NK-92 treated with Interleukin-12 subunit alpha and Interleukin-12 subunit beta, amount 100 ng/mL, for 24 hours (cell line): ENCODE results near the gene IGLL5.
"Not testable (repeated sequence)": the region's sequence is repeated elsewhere in the genome, so short reads cannot be mapped to it uniquely, and the experiment has no call there.

Experiments
- DNase-seq: peaks from one replicate; lab custom pipeline; 2025; lab: John Stamatoyannopoulos, UW

Gene IGLL5

DNA sequence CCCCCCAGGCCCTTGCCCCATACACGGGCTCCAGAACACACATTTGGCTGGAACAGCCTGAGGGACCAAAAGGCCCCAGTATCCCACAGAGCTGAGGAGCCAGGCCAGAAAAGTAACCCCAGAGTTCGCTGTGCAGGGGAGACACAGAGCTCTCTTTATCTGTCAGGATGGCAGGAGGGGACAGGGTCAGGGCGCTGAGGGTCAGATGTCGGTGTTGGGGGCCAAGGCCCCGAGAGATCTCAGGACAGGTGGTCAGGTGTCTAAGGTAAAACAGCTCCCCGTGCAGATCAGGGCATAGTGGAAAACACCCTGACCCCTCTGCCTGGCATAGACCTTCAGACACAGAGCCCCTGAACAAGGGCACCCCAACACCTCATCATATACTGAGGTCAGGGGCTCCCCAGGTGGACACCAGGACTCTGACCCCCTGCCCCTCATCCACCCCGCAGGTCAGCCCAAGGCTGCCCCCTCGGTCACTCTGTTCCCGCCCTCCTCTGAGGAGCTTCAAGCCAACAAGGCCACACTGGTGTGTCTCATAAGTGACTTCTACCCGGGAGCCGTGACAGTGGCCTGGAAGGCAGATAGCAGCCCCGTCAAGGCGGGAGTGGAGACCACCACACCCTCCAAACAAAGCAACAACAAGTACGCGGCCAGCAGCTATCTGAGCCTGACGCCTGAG, 13.1 kb downstream of the IGLL5 start:
- DNase-seq, result not testable (repeated sequence)

DNA sequence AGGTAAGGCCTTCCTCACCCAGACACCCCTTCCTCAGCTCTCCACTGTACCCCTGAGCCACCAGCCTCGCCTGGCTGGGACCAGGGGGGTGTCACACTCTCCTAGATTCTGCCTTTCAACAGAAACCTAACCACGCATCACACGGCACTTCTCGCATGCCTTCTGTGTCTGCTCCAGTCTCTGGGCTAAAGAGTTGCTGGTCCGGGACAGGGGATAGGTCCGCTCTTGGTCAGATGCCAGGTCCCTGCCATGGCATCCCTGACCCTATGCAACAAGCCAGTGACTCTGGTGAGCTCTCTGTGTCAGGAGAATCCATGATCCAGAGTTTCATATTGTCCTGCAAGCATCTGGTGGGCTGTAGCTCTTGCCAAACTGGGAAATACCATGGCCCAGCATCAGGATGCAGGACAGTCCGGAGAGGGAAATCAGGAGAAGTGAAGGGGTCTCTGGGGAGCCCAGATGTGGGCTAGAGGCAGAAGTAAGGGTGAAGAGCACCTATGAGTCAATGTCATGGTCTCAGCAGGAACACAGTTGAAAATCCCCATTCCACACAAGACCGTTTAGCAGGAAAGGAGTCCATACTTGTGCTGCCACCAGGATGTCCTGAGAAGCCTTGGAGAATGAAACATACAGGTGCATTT, 14.1 kb downstream of the IGLL5 start:
- DNase-seq, result no peak

DNA sequence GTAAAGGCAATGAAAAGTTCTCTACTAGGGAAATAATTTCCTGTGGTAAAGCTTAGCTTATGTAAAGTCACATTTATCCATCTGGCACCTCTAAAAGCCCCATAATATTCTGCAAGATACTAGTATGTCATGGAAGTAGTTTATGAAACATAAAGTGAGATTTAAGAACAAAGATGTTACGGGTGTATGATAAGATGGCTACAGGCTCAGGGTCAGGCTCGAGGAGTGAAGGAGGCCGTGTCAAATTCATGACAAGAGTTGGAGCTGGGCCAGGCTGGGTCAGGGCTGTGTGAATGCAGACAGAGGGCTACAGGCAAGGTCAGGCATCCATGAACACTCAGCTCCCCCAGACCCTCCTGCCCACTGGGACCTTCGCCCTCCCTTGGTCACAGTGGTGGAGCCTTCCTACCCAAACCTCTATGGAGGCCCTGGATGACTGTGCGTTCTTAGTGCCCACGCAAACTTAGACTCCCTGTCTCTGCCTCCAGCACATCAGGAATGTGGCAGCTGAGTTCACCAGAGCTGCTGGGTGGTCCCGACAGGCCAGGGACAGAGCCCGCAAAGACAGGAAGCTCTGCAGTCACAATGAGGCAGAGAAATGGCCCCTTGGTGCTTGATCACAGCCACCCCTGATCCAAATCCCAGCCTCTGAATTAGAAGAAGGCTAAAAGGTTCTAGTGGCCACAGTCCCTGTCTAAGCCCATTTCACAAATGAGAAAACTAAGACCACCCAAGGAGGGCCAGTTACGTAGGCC, 14.8 kb downstream of the IGLL5 start:
- no peak for DNase-seq

DNA sequence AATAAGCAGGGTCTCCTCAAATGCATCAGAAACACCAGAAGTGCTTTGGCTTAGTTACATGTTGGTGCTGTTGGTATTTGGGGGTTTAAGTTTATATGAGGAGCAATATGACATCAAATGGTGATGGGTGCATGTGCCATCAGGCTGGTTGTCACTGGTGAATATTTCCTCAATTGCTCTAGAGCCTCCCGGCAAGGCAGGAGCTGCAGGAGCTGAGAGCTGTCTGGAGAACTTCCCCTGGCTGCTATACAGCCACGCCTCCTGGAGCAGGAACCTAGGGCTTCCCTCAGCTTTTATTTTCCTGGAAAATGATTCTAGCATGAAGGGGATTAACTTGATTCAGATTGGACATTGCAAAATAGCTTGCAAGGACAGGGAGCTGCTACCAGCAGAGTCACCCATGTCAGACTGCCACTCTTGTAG, 15.8 kb downstream of the IGLL5 start:
- DNase-seq, result no peak

DNA sequence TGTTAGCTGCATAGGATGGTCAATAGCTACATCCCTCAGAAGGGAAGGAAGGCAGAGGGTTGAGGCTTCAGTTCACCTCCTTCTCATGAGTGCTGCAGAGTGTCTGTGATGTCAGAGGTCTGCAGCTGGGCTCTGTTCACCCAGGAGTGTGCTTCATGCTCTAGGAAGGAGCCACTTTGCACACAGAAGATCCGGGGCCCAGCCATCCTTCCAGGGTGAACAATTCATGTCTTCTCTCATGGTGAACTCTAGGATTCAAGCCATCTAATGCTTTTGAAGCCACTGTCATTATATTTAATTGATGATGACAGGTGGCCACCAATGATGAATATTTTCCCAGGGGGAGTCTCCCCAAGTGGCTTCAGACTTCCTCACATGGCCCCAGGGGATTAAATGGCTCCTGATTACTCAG, 16.2 kb downstream of the IGLL5 start:
- DNase-seq, result not testable (repeated sequence)

DNA sequence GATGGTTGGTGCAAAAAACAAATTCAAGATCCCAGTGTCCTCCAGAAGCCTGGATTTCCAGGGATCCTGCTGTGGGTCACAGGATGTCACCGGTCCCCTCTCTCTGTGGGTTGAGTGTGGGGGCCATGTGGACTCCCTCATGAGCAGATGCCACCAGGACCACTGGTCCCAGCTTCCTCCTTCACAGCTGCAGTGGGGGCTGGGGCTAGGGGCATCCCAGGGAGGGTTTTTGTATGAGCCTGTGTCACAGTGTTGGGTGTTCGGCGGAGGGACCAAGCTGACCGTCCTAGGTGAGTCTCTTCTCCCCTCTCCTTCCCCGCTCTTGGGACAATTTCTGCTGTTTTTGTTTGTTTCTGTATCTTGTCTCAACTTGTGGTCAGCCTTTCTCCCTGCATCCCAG, 17.1 kb downstream of the IGLL5 start:
- DNase-seq, result not testable (repeated sequence)

DNA sequence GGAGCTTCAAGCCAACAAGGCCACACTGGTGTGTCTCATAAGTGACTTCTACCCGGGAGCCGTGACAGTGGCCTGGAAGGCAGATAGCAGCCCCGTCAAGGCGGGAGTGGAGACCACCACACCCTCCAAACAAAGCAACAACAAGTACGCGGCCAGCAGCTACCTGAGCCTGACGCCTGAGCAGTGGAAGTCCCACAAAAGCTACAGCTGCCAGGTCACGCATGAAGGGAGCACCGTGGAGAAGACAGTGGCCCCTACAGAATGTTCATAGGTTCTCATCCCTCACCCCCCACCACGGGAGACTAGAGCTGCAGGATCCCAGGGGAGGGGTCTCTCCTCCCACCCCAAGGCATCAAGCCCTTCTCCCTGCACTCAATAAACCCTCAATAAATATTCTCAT, 18.8 kb downstream of the IGLL5 start:
- DNase-seq, result not testable (repeated sequence)

DNA sequence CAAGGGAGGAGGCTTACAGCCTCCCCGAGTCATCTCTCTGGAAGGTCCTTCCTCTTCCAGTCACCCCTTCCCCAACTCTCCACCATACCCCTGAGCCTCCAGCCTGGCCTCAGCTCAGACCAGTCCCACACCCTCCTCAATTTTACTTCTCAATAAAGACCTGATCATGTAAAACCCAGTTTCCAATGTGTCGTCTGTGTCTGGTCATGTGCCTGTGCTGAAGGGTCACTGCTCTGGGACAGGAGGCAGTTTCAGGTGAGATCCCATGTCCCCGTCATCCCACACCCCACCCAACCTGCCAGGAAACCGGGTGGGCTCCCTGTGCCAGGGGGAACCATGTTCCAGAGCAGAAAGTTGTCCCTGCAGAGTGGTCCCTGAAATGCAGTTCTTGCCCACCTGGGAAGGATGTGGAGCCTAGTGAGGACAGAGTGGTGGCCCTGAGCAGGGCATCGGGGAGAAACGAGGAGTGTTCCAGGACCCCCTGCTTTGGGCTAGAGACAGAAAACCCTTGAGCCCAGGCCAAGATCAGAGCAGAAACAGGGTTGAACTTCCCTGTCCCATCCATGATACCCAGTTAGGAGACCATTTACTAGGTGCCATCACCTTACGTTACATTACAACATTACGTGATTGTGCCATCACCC, 19.4 kb downstream of the IGLL5 start:
- DNase-seq, result no peak

DNA sequence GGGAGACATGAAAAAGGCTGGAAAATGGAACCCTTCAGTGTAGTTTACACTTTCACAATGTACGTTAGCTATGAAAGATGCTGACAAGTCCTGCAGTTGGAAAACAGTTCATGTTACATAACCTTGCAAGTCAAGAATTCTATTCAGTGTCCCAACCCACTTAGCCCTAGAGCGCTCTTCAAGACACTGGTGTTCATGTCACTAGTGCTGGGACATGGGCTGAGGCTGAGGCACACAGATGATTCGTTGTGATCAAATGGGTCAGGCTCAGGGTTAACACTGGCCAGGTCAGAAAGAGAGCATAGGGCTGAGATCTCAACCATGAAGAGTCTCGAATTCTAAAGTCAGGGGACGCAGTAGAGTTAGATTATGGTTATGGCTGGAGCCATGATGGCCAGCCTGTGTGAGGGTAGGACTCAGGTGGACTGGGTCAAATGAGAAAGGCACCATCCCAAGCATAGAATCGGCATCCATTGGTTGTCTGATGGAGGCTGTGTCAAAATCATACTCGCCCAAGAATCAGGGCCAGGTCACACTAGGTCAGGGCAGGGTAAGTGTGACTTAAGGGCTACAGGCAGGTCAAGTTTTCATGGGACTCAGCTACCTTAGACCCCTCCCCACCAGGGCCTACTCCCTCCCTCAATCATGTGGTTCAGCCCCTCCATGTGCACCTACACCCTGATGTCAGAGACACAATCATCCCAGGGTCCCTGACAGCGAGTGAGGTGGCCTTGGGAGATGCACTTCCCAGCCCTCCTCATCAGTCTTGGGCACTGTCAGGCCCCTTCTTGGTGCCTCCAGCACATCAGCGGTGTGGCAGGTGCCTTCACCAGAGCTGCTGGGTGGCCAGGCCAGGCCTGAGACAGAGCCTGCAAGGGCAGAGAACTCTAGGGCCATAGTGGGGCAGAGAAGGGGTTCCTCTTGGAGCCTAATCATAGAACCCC, 20.2 kb downstream of the IGLL5 start:
- no peak for DNase-seq

- DNase-seq, result no peak
Measured at GRCh38 chr22:22908495-22908861, 20.9 kb downstream of the IGLL5 start.

DNA sequence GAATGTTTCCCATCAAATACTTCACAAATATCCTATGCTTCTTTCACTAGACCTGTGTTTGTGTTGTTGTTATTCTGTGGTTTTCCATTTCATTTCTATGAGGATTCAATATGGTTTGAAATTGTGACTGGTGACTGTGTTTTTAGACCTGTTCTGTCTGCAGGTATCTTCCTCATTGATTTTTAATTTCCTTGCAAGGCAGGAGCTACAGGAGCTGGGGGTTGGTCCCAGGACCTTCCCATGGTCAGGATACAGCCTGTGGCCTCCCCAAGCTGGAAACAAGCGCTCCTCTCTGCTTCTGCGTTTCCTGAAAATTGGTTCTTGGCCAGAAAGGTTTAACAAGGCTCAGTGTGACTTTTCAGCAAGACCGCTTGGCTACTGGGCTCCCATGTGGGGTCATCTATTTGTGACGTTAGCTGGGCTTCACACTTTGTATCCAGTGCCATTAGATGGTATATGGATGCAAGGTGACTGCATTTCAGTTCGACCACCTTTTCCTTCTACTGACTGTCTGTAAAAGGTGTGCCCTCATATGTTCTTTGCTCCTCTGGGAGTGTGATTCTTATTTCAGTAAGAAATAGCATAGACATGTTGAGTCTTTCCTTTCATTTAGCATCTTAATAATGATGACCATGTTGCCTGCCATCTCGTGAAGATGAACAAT, 21.5 kb downstream of the IGLL5 start:
- DNase-seq, result no peak

- no peak for DNase-seq
Measured at GRCh38 chr22:22909605-22910271, 22.1 kb downstream of the IGLL5 start.

DNA sequence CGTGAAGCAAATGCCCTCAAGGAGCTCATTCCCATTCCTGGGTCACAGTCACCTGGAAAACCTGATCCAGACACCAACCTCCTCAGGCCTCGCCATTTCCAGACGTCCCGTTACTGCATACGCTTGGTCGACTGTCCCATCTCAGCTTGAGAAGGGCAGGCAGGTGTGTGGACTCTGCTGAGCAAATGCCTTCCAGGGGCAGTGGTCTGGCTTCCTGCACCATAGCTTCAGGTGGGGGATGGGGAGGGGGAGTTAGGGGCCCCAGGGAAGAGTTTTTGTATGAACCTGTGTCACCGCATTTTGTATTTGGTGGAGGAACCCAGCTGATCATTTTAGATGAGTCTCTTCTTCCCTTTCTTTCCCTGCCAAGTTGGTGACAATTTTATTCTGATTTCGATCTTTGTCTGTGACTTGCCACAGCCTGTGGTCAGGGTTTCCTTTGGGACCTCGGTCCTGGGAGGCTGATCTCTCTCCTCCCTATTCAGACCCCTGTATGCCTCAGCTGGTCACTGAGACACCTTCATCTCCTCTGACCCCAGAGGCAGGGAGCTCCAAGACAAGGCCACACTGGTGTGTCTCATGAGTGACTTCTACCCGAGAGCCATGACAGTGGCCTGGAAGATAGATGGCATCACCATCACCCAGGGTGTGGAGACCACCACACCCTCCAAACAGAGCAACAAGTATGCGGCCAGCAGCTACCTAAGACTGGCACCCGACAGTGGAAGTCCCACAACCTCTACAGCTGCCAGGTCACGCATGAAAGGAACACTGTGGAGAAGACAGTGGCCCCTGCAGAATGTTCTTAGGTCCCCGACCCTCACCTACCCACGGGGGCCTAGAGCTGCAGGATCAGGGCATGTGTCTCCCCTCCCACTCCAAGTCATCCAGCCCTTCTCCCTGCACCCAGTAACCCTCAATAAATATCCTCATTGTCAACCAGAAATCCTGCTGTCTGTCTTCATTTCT, 22.9 kb downstream of the IGLL5 start:
- DNase-seq, result no peak

GRCh38 chr22:22911327-22912134, 23.9 kb downstream of the IGLL5 start:
- no peak for DNase-seq

DNA sequence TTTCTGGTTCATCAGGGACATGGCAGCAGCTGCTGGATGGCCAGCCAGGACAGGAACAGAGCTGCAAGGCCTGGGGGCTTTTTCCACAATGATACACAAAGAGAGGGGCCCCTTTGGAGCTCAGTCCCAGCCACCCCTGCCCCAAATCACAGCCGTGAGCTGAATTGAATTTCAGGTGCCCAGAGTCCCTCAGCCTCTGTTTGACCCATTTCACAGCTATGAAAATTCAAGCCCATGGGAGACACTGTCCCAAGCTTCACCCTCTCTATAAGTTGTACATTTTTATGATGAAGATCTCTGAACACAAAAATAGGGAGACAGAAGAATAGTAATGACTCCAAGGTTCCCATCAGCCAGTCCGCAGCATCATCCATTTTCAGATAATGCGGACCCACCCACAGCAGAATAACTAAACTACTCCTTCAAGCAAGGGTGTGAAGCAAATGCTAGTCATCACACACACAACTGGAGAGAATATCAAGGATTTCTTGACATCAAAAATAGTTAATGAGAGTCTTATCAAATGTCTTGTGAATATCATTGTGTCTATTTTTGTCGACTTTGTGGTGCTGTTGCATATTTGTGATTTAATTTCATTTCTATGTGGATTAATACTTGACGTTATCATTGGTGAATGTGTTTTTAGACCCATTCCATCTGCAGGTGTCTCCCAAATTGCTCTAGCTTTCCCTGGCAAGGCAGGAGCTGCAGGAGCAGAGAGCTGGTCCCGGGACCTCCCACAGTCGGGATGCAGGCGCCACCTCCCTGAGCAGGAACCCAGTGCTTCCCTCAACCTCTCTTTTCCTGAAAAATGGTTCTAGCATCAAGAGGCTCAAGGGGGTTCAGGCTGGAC, 24.7 kb downstream of the IGLL5 start:
- no peak for DNase-seq

DNA sequence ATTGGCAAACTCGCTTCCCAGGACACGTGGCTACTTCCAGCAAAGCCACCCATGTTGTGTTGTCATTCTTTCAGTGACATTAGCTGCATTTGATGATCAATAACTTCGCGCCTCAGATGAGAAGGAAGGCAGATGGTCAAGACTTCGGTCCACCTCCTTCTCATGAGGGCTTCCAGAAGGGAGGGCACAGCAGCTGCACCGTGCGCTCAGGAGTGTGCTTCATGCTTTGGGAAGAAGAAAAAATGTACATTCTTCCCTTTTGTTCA, 25.3 kb downstream of the IGLL5 start:
- DNase-seq, result no peak

DNA sequence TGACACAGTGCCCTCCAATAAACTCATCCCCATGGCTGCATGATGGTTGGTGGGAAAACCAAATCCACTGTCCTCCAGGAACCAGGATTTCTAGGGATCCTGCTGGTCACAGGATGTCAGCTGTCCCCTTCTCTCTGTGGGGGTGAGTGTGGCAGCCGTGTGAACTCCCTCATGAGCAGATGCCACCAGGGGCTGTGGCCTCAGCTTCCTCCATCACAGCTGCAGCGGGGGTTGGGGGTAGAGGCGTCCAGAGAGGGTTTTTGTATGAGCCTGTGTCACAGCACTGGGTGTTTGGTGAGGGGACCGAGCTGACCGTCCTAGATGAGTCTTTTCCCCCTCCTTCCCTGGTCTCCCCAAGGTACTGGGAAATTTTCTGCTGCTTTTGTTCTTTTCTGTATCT, 26.4 kb downstream of the IGLL5 start:
- no peak for DNase-seq
